SK-N-SH (cell line): ENCODE data around the gene SLC9A8.

Experiments used
- CTCF ChIP-seq: fragments of 200-600 bp; sonication (generic); IDR thresholded peaks from 2 replicates; pipeline ENCODE4 v1.6.1; 2017; ENCODE audit warnings: antibody characterized with exemption, mild to moderate bottlenecking, moderate library complexity
- ELF1 ChIP-seq: IDR thresholded peaks from 2 replicates; pipeline ENCODE4 v1.4.0; 2012
- GABPA ChIP-seq: IDR thresholded peaks from 2 replicates; pipeline ENCODE4 v1.4.0; 2012; ENCODE audit warnings: low read depth, mild to moderate bottlenecking
- NRF1 ChIP-seq: IDR thresholded peaks from 2 replicates; pipeline ENCODE4 v1.6.1; 2012; ENCODE audit warnings: low read depth, mild to moderate bottlenecking, low read length
- USF2 ChIP-seq: fragments of 150-350 bp; IDR thresholded peaks from 2 replicates; pipeline ENCODE4 v1.6.1; 2017; ENCODE audit warnings: antibody characterized with exemption, low read length, low read depth, borderline replicate concordance
- YY1 ChIP-seq: IDR thresholded peaks from 2 replicates; pipeline ENCODE4 v1.4.0; 2012; ENCODE audit warnings: low read depth, mild to moderate bottlenecking

- TF ChIP-seq CTCF (no peak), GABPA (no peak), NRF1 (no peak), USF2 (no peak), YY1 (no peak), ELF1 (no peak)
Measured at GRCh38 chr20:49831770-49832631, 19.4 kb downstream of the SLC9A8 start.
